CD4-positive, alpha-beta memory T cell (primary cell): ENCODE measurements around the gene REPIN1. TPM values are rescaled to one million over a fixed set of nuclear protein-coding genes. Genes with fewer than 3 reads are reported as not detected.

Experiments used
- CTCF ChIA-PET: fragments of 350-600 bp; sonication (Branson Sonifier 250); formaldehyde crosslinking; loops from one replicate; lab custom pipeline; 2021; ENCODE audit warnings: inconsistent platforms; ENCODE audit not compliant: partially characterized antibody; lab: Charles Lee
- POLR2A ChIA-PET: fragments of 350-600 bp; sonication (Branson Sonifier 250); formaldehyde crosslinking; loops from one replicate; lab custom pipeline; 2021; ENCODE audit not compliant: partially characterized antibody; lab: Charles Lee
- DNase-seq, 5 donors: peaks; one replicate each; pipeline versions ENCODE4 v3.0.0 to v3.0.0-alpha.2; 2020 to 2022; ENCODE audit warnings: mixed read lengths in 1 of 5
- H3K27ac ChIP-seq: one replicate; pipeline ENCODE4 v1.7.0; 2013; ENCODE audit warnings: low read depth, low read length
- H3K27me3 ChIP-seq: 2 replicates; pipeline ENCODE4 v1.7.0; 2013; ENCODE audit warnings: mild to moderate bottlenecking, low read length, moderate library complexity; ENCODE audit not compliant: insufficient read depth
- H3K36me3 ChIP-seq: 2 replicates; pipeline ENCODE4 v1.7.0; 2013; ENCODE audit warnings: mild to moderate bottlenecking, low read length, moderate library complexity; ENCODE audit not compliant: insufficient read depth
- H3K4me1 ChIP-seq: 2 replicates; pipeline ENCODE4 v1.7.0; 2013; ENCODE audit warnings: mild to moderate bottlenecking, low read length, moderate library complexity; ENCODE audit not compliant: insufficient read depth
- H3K4me3 ChIP-seq, 2 donors: one replicate each; pipeline ENCODE4 v1.7.0; 2013; ENCODE audit warnings: low read length in 2 of 2, mild to moderate bottlenecking in 1 of 2
- H3K9me3 ChIP-seq, 2 donors: one replicate each; pipeline ENCODE4 v1.7.0; 2013; ENCODE audit warnings: low read length in 2 of 2, control low read depth in 1 of 2; ENCODE audit not compliant: control insufficient read depth in 1 of 2
- H3K27ac Mint-ChIP-seq, 7 donors: one replicate each; pipeline ENCODE4 v1.8.0; 2020 to 2021; ENCODE audit warnings: mixed read lengths in 7 of 7, mild to moderate bottlenecking in 6 of 7, inconsistent platforms in 3 of 7, moderate library complexity in 3 of 7
- H3K27me3 Mint-ChIP-seq, 2 donors: one replicate each; pipeline ENCODE4 v1.8.0; 2020 to 2021; ENCODE audit warnings: mixed read lengths in 2 of 2
- H3K36me3 Mint-ChIP-seq, 2 donors: one replicate each; pipeline ENCODE4 v1.8.0; 2020 to 2021; ENCODE audit warnings: mixed read lengths in 2 of 2, inconsistent platforms in 1 of 2, mild to moderate bottlenecking in 1 of 2
- H3K4me1 Mint-ChIP-seq, 4 donors: one replicate each; pipeline ENCODE4 v1.8.0; 2020 to 2021; ENCODE audit warnings: mixed read lengths in 4 of 4, mild to moderate bottlenecking in 1 of 4
- H3K4me3 Mint-ChIP-seq, 8 donors: one replicate each; pipeline ENCODE4 v1.8.0; 2020 to 2021; ENCODE audit warnings: mixed read lengths in 8 of 8, mild to moderate bottlenecking in 7 of 8, moderate library complexity in 6 of 8, inconsistent platforms in 3 of 8
- H3K9me3 Mint-ChIP-seq, 8 donors: one replicate each; pipeline ENCODE4 v1.8.0; 2020 to 2021; ENCODE audit warnings: mixed read lengths in 8 of 8, mild to moderate bottlenecking in 5 of 8, inconsistent platforms in 3 of 8, moderate library complexity in 1 of 8
- intact Hi-C: fragments of 100-400 bp; cut with micrococcal nuclease; formaldehyde crosslinking; loops from one replicate; pipeline ENCODE4 v1.15.1; 2023
- polyA plus RNA-seq, 2 donors: library from polyadenylated mRNA; unstranded; fragments of 300-500 nt; fragmentation: Illumina TruSeq; gene quantifications; one replicate each; pipeline ENCODE4 v1.2.3, GENCODE V29; 2021
- total RNA-seq, 2 experiments: library from RNA; stranded (reverse); gene quantifications; one replicate each; pipeline ENCODE4 v1.2.3, GENCODE V29; 2021

Gene REPIN1
- total and polyA plus RNA-seq, 4 experiments from 2014 or later: 29.4 to 78.5 (median 67.1) TPM

DNA sequence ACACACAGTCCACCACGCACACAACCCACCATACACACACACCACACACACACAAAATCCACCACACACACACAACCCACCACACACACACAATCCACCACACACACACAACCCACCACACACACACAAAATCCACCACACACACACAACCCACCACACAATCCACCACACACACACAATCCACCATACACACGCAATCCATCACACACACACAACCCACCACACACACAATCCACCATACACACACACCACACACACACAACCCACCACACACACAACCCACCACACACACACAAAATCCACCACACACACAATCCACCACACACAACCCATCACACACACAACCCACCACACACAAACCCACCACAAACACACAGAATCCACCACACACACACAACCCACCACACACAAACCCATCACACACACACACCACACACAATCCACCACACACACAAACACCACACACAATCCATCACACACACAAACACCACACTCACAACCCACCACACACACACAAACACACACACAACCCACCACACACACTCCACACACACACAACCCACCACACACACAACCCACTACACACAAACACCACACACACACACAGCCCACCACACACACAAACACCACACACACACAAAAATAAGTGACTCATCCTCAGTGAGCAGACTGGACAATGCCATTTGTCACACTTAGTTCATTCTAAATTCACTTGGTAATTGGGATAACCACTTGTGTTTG, 8.8 kb upstream of the REPIN1 start:
- Mint-ChIP-seq H3K27ac (peak overlapping the region in 6 of 7 donors; percentile 9 to 93 (median 72)), H3K4me3 (peak overlapping the region in 3 of 8 donors; percentile 7 to 44 (median 33)), H3K9me3 (no peaks in the 10 kb centered on the region), H3K36me3 (no peaks in the 10 kb centered on the region), H3K4me1 (peaks cover 24 to 59% (median 35%) of the 10 kb centered on the region in 4 donors), H3K27me3 (no peaks in the 10 kb centered on the region)
- H3K27me3 ChIP-seq: no peaks in the 10 kb centered on the region
- no peak for DNase-seq
- H3K4me3 ChIP-seq: no peak overlapping the region
- intact Hi-C loops: loop anchor here (5.0 kb wide), 2 partner anchors 153 to 418 kb away; partner anchors contain the start of gene GIMAP7
- POLR2A ChIA-PET: no interaction called here
- no peaks in the 10 kb centered on the region for H3K9me3 ChIP-seq
- CTCF ChIA-PET: no interaction called here
- no peaks in the 10 kb centered on the region for H3K36me3 ChIP-seq
- H3K27ac ChIP-seq: no peak overlapping the region
- H3K4me1 ChIP-seq: peaks cover 31% of the 10 kb centered on the region

DNA sequence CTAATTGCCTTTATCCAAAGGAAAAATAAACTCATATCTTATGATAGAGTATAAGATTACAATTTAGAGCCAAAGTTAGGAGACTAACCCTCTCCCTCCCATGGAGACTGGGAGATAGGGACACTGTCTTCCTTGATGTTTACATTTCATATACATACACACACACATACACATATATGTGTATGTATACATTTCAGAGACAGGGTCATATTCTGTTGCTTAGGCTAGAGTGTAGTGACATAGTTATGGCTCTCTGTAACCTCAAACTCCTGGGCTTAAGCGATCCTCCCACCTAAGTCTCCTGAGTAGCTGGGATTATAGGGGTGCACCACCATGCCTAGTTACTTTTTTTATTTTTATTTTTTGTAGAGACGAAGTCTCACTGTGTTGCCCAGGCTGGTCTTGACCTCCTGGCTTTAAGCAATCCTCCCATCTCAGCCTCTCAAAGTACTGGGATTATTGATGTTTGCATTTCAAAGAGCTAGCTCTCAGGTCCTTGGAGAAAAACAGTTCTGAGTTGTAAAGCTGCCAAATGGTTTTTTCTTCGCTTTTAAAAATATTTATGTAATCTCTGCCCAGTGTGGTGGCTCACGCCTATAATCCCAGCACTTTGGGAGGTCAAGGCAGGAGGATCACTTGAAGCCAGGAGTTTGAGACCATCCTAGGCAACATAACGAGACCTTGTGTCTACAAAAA, 8.1 kb upstream of the REPIN1 start:
- Mint-ChIP-seq H3K4me1 (peaks cover 24 to 59% (median 35%) of the 10 kb centered on the region in 4 donors), H3K27ac (peak overlapping the region in 3 of 7 donors; percentile 9 to 77 (median 67)), H3K27me3 (no peaks in the 10 kb centered on the region), H3K9me3 (no peaks in the 10 kb centered on the region), H3K36me3 (no peaks in the 10 kb centered on the region), H3K4me3 (no peak overlapping the region)
- DNase-seq: no peak
- H3K27me3 ChIP-seq: no peaks in the 10 kb centered on the region
- H3K9me3 ChIP-seq: no peaks in the 10 kb centered on the region
- POLR2A ChIA-PET: no interaction called here
- no peaks in the 10 kb centered on the region for H3K36me3 ChIP-seq
- no peak overlapping the region for H3K27ac ChIP-seq
- H3K4me1 ChIP-seq: peaks cover 31% of the 10 kb centered on the region
- intact Hi-C loops: no loop called here
- CTCF ChIA-PET: interaction anchor here (1.5 to 1.6 kb wide), 2 partner anchors 418 to 659 kb away, joined by 3 read pairs; no protein-coding TSS in a partner anchor
- H3K4me3 ChIP-seq: no peak overlapping the region

DNA sequence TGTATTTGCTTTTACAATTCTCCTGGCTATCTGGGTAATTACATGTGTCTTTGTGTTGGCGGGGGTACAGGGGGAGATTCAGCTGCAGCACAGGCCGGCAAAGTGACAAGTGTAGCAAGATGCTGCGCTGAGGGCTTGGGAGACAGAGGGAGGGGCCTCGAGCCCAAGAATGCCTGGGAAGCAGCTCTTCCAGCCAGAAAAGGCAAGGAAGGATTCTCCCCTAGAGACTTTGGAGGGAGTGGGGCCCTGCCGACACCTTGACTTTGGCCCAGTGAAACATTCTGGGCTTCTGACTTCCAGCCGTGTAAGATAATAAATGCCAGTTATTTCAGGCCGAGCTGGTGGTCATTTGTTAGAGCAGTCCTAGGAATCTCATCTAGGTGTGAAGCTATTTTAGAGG, 7.2 kb upstream of the REPIN1 start:
- Histone ChIP-seq H3K36me3 (no peaks in the 10 kb centered on the region), H3K4me3 (no peak overlapping the region), H3K27me3 (no peaks in the 10 kb centered on the region), H3K9me3 (no peaks in the 10 kb centered on the region), H3K4me1 (peaks cover 28% of the 10 kb centered on the region), H3K27ac (no peak overlapping the region)
- POLR2A ChIA-PET: no interaction called here
- peaks cover 22 to 56% (median 30%) of the 10 kb centered on the region in 4 donors for H3K4me1 Mint-ChIP-seq
- no peaks in the 10 kb centered on the region for H3K36me3 Mint-ChIP-seq
- peak overlapping the region in 1 of 7 donors; percentile 18 for H3K27ac Mint-ChIP-seq
- intact Hi-C loops: no loop called here
- H3K9me3 Mint-ChIP-seq: no peaks in the 10 kb centered on the region
- no peak overlapping the region for H3K4me3 Mint-ChIP-seq
- CTCF ChIA-PET: interaction anchor here (1.5 to 1.6 kb wide), 2 partner anchors 417 to 658 kb away, joined by 3 read pairs; no protein-coding TSS in a partner anchor
- H3K27me3 Mint-ChIP-seq: no peaks in the 10 kb centered on the region
- no peak for DNase-seq

DNA sequence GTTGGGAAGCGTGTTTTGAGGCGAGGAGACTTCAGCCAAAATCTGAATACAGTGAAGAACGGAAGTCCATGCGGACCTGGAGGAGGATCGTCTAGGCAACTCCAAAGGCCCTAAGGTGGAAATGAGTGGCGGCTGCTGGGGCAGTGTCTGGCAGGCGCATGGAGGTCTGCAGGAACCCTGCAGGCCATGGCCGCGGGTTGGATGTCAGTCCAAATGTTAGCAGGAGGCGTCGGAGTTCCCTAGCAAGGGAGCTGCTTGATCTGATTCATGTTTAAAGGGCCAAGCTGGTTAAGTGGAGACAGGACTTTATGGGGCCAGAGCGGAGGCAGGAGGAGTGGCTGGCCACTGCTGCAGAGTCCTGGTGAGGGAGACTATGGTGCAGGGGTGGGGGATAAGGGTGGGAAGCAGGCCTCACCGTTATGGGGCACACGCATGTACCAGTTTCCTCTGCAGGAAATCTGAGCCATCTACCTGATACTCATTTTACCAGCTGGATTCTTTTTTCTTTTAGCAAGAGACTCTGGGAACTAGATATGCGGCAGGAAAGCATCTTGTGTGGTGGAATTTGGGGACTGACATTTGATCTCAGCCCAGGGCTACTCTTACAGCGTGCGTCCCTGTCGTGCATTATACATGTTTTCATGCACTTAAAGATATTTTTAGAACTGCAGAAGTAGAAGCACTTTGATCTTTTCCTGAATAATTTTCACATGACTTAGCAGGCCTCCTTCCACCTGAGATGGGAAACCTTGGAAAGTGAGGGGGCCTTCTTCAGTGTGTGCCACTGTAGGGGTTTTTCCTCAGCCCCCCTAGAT, 6.6 kb upstream of the REPIN1 start:
- Mint-ChIP-seq H3K4me3 (no peak overlapping the region), H3K27me3 (no peaks in the 10 kb centered on the region), H3K4me1 (peaks cover 18 to 52% (median 27%) of the 10 kb centered on the region in 4 donors), H3K9me3 (no peaks in the 10 kb centered on the region), H3K36me3 (no peaks in the 10 kb centered on the region), H3K27ac (peak overlapping the region in 2 of 7 donors; percentile 18 to 46)
- CTCF ChIA-PET: interaction anchor here (0.8 to 1.6 kb wide), 5 partner anchors 16 to 657 kb away, joined by 3 read pairs; a partner anchor contains a TSS
- POLR2A ChIA-PET: interaction anchor here (1.0 to 1.2 kb wide), 2 partner anchors 16 to 40 kb away, joined by 3 read pairs; no protein-coding TSS in a partner anchor
- DNase-seq: no peak
- no peaks in the 10 kb centered on the region for H3K9me3 ChIP-seq
- no peaks in the 10 kb centered on the region for H3K27me3 ChIP-seq
- intact Hi-C loops: no loop called here
- no peak overlapping the region for H3K4me3 ChIP-seq
- H3K27ac ChIP-seq: no peak overlapping the region
- H3K4me1 ChIP-seq: peaks cover 24% of the 10 kb centered on the region
- H3K36me3 ChIP-seq: no peaks in the 10 kb centered on the region

DNA sequence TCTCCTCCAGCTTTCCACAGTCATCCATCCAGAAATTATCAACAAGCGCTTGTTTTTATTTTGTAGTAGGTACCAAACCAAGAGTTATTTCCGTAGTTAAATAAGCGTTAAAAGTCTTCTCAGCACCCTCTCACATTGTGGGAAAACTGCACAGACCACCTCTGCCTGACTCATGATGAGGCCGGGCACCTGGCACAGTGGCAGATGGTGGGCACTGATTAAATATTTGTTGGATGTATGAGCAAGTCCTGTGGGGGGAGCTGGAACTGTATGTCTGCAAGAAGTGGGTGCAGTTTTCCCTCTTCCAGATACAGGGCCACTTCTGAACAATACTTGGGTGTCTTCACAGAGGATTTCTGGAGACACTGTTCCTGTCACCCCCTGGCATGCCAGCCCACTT, 5.3 kb upstream of the REPIN1 start:
- no peak overlapping the region for H3K4me3 Mint-ChIP-seq
- peaks cover 9 to 44% (median 22%) of the 10 kb centered on the region in 4 donors for H3K4me1 Mint-ChIP-seq
- Histone ChIP-seq H3K4me1 (peaks cover 17% of the 10 kb centered on the region), H3K27me3 (no peaks in the 10 kb centered on the region), H3K4me3 (no peak overlapping the region), H3K9me3 (no peaks in the 10 kb centered on the region), H3K27ac (no peak overlapping the region), H3K36me3 (no peaks in the 10 kb centered on the region)
- H3K36me3 Mint-ChIP-seq: peaks cover 0 to 3% of the 10 kb centered on the region in 2 donors
- H3K27me3 Mint-ChIP-seq: no peaks in the 10 kb centered on the region
- no peak for DNase-seq
- no peaks in the 10 kb centered on the region for H3K9me3 Mint-ChIP-seq
- intact Hi-C loops: no loop called here
- ChIA-PET POLR2A (interaction anchor here (1.2 to 1.7 kb wide), 2 partner anchors 14 to 43 kb away, joined by 3 to 6 read pairs; a partner anchor contains a TSS), CTCF (interaction anchor here (1.0 kb wide), 1 partner anchor 41 kb away, joined by 3 read pairs; no protein-coding TSS in a partner anchor)
- H3K27ac Mint-ChIP-seq: no peak overlapping the region

DNA sequence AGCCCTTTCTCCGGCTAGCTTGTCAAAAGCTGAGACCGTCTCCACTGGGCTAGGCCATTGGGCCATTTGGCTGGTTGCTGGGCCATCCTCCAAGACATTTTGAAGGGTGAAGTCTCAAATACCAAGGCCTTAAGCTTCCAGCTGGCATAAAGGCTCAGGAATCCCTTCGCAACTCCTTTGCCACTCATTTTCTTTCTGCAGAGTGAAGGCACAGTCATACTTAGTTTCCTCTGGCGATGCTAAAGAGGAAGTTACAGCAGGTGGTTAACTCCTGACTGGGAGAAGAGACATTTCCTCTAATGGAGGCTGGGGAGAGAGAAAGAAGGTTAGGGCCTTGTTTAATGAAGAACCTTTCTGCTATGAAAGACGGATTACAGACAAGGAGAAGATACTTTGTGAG, 4.8 kb upstream of the REPIN1 start:
- Histone ChIP-seq H3K27me3 (no peaks in the 10 kb centered on the region), H3K36me3 (no peaks in the 10 kb centered on the region), H3K4me3 (no peak overlapping the region), H3K4me1 (peaks cover 13% of the 10 kb centered on the region), H3K27ac (no peak overlapping the region), H3K9me3 (no peaks in the 10 kb centered on the region)
- intact Hi-C loops: no loop called here
- Mint-ChIP-seq H3K27me3 (no peaks in the 10 kb centered on the region), H3K9me3 (no peaks in the 10 kb centered on the region), H3K4me3 (no peak overlapping the region), H3K4me1 (peaks cover 9 to 40% (median 19%) of the 10 kb centered on the region in 4 donors), H3K27ac (peak overlapping the region in 3 of 7 donors; percentile 6 to 48 (median 9)), H3K36me3 (peaks cover 0 to 3% of the 10 kb centered on the region in 2 donors)
- ChIA-PET CTCF (no interaction called here), POLR2A (interaction anchor here (1.7 kb wide), 1 partner anchor 42 kb away, joined by 6 read pairs; a partner anchor contains a TSS)
- no peak for DNase-seq
